Stimulated activated memory B cell treated with anti-CD40 and anti-IgM and Interleukin-4, amounts not matched to agents 10 μg/mL and 1 μg/mL and 100 μg/mL, for 72 hours (primary cell): Measurements from ENCODE around the gene FBXW4.
A peak's percentile ranks its signal among the peaks of the same experiment; 100 is the strongest.

ENCODE experiments used
- ATAC-seq: fragments of 150-1000 bp; cut with Tn5 transposase; 2 replicates; pipeline ENCODE4 v1.10.0; 2021
- H3K27ac Mint-ChIP-seq: one replicate; pipeline ENCODE4 v1.8.0; 2022; ENCODE audit warnings: mild to moderate bottlenecking, mixed read lengths
- H3K27me3 Mint-ChIP-seq: one replicate; pipeline ENCODE4 v1.8.0; 2022; ENCODE audit warnings: mixed read lengths
- H3K36me3 Mint-ChIP-seq: one replicate; pipeline ENCODE4 v1.8.0; 2022; ENCODE audit warnings: mixed read lengths
- H3K4me1 Mint-ChIP-seq: one replicate; pipeline ENCODE4 v1.8.0; 2022; ENCODE audit warnings: mixed read lengths
- H3K4me3 Mint-ChIP-seq: one replicate; pipeline ENCODE4 v1.8.0; 2022; ENCODE audit warnings: mild to moderate bottlenecking, moderate library complexity, mixed read lengths
- H3K9me3 Mint-ChIP-seq: one replicate; pipeline ENCODE4 v1.8.0; 2022; ENCODE audit warnings: mixed read lengths

Gene FBXW4

GRCh38 chr10:101576211-101576863, 118.6 kb downstream of the FBXW4 start:
- H3K4me1 Mint-ChIP-seq: no peaks in the 10 kb centered on the region
- H3K4me3 Mint-ChIP-seq: no peak overlapping the region
- H3K9me3 Mint-ChIP-seq: no peaks in the 10 kb centered on the region
- no peak overlapping the region for H3K27ac Mint-ChIP-seq
- no peak for ATAC-seq
- no peaks in the 10 kb centered on the region for H3K27me3 Mint-ChIP-seq
- peaks cover 36% of the 10 kb centered on the region for H3K36me3 Mint-ChIP-seq

- Mint-ChIP-seq H3K27ac (no peak overlapping the region), H3K27me3 (no peaks in the 10 kb centered on the region), H3K36me3 (peaks cover 35% of the 10 kb centered on the region), H3K9me3 (no peaks in the 10 kb centered on the region), H3K4me1 (peaks cover 4% of the 10 kb centered on the region), H3K4me3 (no peak overlapping the region)
- ATAC-seq: no peak
These were observed 119.3 kb downstream of the FBXW4 start for GRCh38 chr10:101575580-101576210.

- H3K27me3 Mint-ChIP-seq: peaks cover under 1% of the 10 kb centered on the region
- H3K9me3 Mint-ChIP-seq: no peaks in the 10 kb centered on the region
- peaks cover 10% of the 10 kb centered on the region for H3K4me1 Mint-ChIP-seq
- no peak for ATAC-seq
- no peak overlapping the region for H3K27ac Mint-ChIP-seq
- peaks cover 29% of the 10 kb centered on the region for H3K36me3 Mint-ChIP-seq
- H3K4me3 Mint-ChIP-seq: no peak overlapping the region
These were observed 119.9 kb downstream of the FBXW4 start for GRCh38 chr10:101575091-101575490.

GRCh38 chr10:101573885-101574753, 120.9 kb downstream of the FBXW4 start:
- Mint-ChIP-seq H3K9me3 (no peaks in the 10 kb centered on the region), H3K27ac (no peak overlapping the region), H3K4me3 (no peak overlapping the region), H3K4me1 (peaks cover 20% of the 10 kb centered on the region), H3K27me3 (peaks cover 10% of the 10 kb centered on the region), H3K36me3 (peaks cover 19% of the 10 kb centered on the region)
- no peak for ATAC-seq

GRCh38 chr10:101572785-101573184, 122.2 kb downstream of the FBXW4 start:
- H3K36me3 Mint-ChIP-seq: peaks cover 6% of the 10 kb centered on the region
- no peak for ATAC-seq
- peaks cover 20% of the 10 kb centered on the region for H3K4me1 Mint-ChIP-seq
- H3K9me3 Mint-ChIP-seq: no peaks in the 10 kb centered on the region
- no peak overlapping the region for H3K27ac Mint-ChIP-seq
- H3K27me3 Mint-ChIP-seq: peaks cover 23% of the 10 kb centered on the region
- H3K4me3 Mint-ChIP-seq: no peak overlapping the region

- no peaks in the 10 kb centered on the region for H3K9me3 Mint-ChIP-seq
- peaks cover 2% of the 10 kb centered on the region for H3K36me3 Mint-ChIP-seq
- no peak overlapping the region for H3K4me3 Mint-ChIP-seq
- peaks cover 25% of the 10 kb centered on the region for H3K4me1 Mint-ChIP-seq
- H3K27me3 Mint-ChIP-seq: peaks cover 30% of the 10 kb centered on the region
- ATAC-seq: no peak
- H3K27ac Mint-ChIP-seq: no peak overlapping the region
These were observed 122.8 kb downstream of the FBXW4 start for GRCh38 chr10:101572126-101572525.

- no peak for ATAC-seq
- H3K36me3 Mint-ChIP-seq: no peaks in the 10 kb centered on the region
- H3K4me3 Mint-ChIP-seq: no peak overlapping the region
- no peak overlapping the region for H3K27ac Mint-ChIP-seq
- peaks cover 31% of the 10 kb centered on the region for H3K4me1 Mint-ChIP-seq
- no peaks in the 10 kb centered on the region for H3K9me3 Mint-ChIP-seq
- peaks cover 37% of the 10 kb centered on the region for H3K27me3 Mint-ChIP-seq
These were observed 123.6 kb downstream of the FBXW4 start for GRCh38 chr10:101571271-101571925.

GRCh38 chr10:101570428-101571270, 124.3 kb downstream of the FBXW4 start:
- Mint-ChIP-seq H3K36me3 (no peaks in the 10 kb centered on the region), H3K4me3 (peak overlapping the region; percentile 74), H3K27ac (no peak overlapping the region), H3K27me3 (peaks cover 44% of the 10 kb centered on the region), H3K4me1 (peaks cover 35% of the 10 kb centered on the region), H3K9me3 (no peaks in the 10 kb centered on the region)
- no peak for ATAC-seq

- peaks cover 35% of the 10 kb centered on the region for H3K4me1 Mint-ChIP-seq
- H3K27me3 Mint-ChIP-seq: peaks cover 53% of the 10 kb centered on the region
- peak; percentile 86 for ATAC-seq
- no peaks in the 10 kb centered on the region for H3K36me3 Mint-ChIP-seq
- H3K27ac Mint-ChIP-seq: no peak overlapping the region
- peak overlapping the region; percentile 74 for H3K4me3 Mint-ChIP-seq
- no peaks in the 10 kb centered on the region for H3K9me3 Mint-ChIP-seq
These were observed 125.1 kb downstream of the FBXW4 start for GRCh38 chr10:101569622-101570427.

GRCh38 chr10:101569323-101569621, 125.7 kb downstream of the FBXW4 start:
- no peaks in the 10 kb centered on the region for H3K36me3 Mint-ChIP-seq
- peak overlapping the region; percentile 74 for H3K4me3 Mint-ChIP-seq
- H3K9me3 Mint-ChIP-seq: no peaks in the 10 kb centered on the region
- peaks cover 57% of the 10 kb centered on the region for H3K27me3 Mint-ChIP-seq
- H3K27ac Mint-ChIP-seq: no peak overlapping the region
- peaks cover 35% of the 10 kb centered on the region for H3K4me1 Mint-ChIP-seq
- no peak for ATAC-seq

- no peaks in the 10 kb centered on the region for H3K9me3 Mint-ChIP-seq
These were observed 126.8 kb downstream of the FBXW4 start for GRCh38 chr10:101568054-101568745.

GRCh38 chr10:101567165-101568006, 127.6 kb downstream of the FBXW4 start:
- no peak for ATAC-seq
- Mint-ChIP-seq H3K9me3 (no peaks in the 10 kb centered on the region), H3K36me3 (no peaks in the 10 kb centered on the region), H3K27ac (no peak overlapping the region), H3K4me3 (no peak overlapping the region), H3K27me3 (peaks cover 76% of the 10 kb centered on the region), H3K4me1 (peaks cover 35% of the 10 kb centered on the region)

More at GRCh38 chr10:101568054-101568745, 126.8 kb downstream of the FBXW4 start:
- Mint-ChIP-seq H3K27me3 (peaks cover 68% of the 10 kb centered on the region), H3K4me1 (peaks cover 35% of the 10 kb centered on the region), H3K4me3 (peak overlapping the region; percentile 22), H3K27ac (no peak overlapping the region), H3K36me3 (no peaks in the 10 kb centered on the region)
- ATAC-seq: no peak
